Activated CD4-positive, alpha-beta T cell treated with anti-CD3 and anti-CD28 coated beads, Interleukin-2, amount 50 U/mL, for 1 hour (primary cell): Measurements from ENCODE around the gene RADX.
"Not testable (repeated sequence)": the region's sequence is repeated elsewhere in the genome, so short reads cannot be mapped to it uniquely, and the experiment has no call there.

Experiments used
- DNase-seq: peaks from one replicate; pipeline ENCODE4 v3.0.0-alpha.2; 2020

Gene RADX, protein sequence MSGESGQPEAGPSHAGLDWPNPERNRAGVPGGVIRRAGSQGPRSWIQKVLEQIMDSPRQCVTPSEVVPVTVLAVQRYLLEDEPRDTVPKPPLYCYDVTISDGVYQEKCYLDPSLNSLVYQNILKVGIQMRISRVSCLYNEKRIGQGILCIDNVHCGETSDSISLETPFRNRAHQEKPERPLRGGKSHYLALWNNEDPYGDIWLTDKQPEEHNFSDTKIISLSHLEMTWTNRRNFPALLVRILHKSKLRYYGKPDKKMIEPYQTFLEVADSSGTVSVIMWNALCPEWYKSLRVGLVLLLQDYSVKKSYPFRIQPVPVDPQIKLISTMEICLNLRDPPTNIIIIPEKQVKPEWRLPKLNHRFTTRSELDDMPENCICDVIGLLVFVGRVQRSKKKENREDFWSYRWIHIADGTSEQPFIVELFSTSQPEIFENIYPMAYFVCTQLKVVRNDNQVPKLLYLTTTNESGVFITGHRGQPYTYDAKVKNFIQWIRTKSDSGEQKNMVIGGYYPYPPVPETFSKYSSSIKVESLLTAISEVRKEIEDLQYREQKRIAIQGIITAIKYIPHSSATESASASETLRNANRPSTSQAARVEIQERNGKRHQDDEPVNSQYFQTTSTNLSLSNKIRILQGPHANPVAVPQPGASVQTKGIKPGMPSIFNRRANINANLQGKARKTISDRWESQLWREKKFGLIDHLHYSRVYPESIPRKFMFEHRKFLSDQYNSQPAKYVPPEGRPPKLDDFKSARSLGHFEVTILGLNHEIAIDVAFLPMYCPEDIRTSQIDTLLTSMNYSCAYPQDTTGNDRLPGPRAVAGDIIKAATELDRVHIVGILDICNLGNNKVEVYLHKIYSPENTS

DNA sequence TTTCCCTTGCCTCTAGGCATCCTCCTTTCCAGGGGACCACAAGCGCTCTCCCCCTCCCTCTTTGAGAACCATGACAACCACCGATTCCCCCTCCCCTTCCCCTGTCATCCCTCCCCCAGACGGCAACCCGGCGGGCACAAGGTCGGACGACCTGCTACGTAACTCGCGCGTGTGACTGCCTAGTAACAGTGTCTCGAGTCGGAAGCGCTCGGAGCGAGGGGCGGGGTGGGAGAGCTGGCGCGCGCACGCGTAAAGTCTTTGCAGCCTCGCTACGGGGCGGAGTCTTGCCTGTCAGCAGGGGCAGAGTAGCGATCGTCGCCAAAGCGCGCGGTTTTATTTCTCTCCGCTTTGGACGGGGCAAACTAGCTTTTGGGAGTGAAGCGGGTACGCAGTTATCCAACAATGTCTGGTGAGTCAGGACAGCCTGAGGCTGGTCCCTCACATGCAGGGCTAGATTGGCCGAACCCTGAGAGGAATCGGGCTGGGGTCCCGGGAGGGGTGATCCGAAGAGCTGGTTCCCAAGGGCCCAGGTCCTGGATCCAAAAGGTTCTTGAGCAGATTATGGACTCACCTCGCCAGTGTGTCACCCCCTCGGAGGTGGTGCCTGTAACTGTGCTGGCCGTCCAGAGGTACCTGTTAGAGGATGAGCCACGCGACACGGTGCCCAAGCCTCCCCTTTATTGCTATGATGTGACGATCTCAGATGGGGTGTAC lies at the start of gene RADX:
RADX (plus strand) TSS at position 300 of the 714 bp plus-strand sequence; CDS start at position 403, 103 bp downstream.
- DNase-seq, result peak; percentile 84

DNA sequence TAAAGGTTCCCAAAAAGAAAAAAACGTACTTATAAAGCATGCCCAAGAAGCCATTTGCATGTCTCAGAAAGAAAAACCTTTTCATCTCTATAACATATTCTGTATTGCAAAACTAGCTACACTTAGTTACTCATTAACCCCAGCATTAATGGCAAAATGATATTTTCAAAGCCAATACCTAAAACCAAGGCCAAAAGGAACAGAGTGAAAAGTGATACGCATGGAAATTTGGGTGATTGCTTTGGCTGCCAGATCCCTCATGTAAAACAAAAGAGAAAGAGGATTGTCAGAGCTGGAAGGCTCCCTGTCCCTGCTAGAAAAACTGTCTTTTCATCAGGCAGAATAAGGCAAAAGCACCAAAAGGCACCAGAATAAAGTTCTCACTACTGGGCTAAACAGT lies 46.8 kb upstream of the RADX start:
- no peak for DNase-seq

DNA sequence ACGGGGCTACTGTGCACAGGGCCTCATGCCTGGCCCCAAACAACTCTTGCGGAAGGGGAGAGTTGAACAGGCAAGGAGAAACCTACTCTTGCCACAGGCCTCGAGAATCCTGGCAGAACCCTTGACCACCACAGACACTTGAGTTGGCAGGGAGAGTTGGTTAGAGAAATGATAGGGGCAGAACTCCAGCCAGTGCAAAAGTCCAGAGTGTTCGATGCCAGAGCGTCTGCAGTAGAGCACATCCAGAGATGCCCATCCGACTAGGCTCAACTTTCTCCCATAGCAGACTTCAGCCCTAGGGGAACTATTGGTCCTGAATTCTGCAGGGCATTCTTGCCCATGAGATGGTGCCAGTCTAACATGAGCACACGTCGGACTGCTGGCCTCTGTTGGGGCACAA lies 45.4 kb upstream of the RADX start:
- no peak for DNase-seq

DNA sequence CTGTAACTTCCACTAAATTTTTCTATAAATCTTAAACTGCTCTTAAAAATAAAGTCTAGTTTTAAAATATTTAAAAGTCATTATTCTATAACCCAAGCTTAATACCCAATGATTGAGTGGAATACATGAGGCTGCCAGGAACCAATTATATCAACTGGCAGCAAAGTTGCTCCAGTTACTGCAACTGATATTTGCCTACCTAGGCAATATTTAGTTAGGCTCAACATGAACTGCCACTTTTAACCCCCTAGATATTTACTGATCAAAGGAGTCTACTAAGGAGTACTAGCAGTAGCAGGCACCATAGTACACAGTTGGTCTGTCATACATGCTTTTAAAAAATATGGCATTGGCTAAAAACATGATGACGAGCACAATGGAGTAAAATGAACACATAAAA lies 29.9 kb upstream of the RADX start:
- no peak for DNase-seq

DNA sequence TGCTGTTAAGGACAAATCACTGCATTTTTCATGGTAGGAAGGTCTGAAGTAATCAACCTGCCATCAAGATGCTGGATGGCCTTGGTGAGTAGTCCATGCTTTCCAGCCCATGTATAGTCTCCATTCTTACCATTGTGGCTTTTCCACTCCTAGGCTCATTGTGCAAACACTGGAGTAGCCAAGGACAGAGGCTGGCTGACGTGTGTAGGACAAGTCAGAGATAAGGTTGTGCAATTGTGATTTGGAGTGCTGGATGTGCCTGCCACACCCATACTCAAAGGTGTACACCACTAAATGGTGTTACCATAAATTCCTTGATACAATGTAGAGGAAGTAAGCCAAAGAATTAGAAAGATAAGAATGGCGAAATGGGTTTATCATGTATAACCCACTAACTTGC lies 26.3 kb upstream of the RADX start:
- no peak for DNase-seq

DNA sequence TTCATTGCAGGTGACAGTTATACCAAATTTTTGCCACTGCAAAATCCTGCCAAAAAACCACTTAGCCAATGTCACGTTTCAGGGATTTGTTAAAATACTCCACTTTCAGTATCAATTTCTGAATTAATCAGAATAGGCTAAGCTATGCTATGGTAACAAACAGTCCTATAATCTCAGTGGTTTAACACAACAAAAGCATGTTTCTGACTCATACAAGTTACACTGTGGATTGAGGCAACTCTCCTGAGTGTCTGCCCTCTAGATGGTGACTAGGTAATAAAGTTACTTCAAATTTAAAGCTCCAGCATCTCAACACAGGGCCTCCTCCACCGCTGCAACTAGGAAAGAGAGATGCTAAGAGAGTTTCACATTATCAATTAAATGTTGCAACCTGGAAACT lies 23.0 kb upstream of the RADX start:
- DNase-seq, result no peak

DNA sequence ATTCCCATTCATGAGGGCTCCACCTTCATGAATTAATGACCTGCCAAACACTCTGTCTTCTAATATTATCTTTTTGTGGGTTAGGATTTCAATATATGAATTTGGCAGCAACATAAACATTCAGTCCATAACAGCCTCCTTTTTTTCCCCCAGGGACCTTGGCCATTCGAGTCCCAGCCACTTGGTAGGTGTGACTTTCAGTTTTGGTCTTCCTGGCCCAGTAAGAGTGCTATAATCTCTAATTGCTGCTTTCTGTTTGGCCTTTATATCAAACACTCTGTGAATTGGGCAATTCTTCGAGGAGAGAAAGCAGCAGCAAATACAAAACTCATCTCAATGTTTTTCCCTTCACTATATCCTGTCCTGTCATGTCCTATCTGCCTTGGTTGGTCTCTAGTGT lies 12.4 kb upstream of the RADX start:
- no peak for DNase-seq

DNA sequence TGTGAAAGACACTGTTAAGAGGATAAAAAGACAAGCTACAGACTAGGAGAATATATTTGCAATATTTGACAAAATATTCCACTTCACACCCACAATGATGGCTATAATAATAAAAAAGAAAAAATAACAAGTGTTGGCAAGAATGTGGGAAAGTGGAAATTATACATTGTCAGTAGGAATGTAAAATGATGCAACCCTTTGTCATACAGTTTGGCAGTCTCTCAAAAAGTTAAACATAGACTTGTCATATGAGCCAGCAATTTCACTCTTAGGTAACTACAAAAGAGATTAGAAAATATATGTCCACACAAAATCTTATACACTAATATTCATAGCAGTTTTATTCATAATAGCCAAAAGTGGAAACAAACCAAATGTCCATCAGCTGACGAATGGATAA lies 5.2 kb upstream of the RADX start:
- no peak for DNase-seq

DNA sequence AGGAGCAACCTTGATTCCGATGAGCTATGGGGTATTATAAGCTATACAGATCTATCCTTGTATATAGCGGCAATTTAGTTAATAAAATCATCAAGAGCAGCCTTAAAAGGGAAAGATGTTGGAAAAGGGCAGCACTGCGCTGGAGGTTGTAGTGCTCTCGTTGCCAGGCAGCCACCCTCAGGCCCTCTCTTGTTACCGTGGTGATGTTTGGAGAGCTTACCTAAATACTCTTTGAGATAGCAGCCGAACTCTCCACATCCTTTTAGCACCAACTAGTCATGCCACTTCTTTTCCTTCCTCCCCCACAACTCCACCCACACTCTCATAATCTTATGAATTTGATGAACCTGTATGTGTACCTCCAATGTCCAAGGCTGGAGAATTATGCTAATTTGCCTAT lies 3.8 kb upstream of the RADX start:
- peak; percentile 29 for DNase-seq

DNA sequence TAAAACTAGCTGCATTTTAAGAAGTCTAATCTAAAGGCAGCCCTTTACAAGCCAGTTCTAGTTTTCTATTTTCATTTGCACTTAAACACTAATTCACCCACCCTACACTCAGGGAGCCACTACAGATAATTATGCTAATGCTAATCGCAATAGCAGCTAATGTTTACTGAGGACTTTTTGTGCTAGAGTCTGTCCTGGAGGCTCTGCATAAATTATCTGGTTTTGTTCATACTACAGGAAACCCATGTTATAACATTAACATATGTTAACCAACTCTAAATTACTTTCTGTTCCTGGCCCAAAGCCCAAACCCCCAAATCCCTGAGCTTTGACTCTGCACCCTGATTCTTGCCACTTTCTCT lies 480 bp upstream of the RADX start:
- no peak for DNase-seq

DNA sequence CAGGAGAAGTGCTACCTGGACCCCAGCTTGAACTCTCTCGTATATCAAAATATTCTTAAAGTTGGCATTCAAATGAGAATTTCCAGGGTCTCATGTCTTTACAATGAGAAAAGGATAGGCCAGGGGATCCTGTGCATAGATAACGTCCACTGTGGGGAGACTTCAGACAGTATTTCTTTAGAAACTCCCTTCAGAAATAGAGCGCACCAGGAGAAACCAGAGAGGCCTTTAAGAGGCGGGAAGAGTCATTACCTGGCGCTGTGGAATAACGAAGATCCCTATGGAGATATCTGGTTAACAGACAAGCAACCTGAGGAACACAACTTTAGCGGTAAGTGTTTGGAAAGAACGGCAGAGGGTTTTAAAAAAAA lies 600 bp downstream of the RADX start:
- no peak for DNase-seq

DNA sequence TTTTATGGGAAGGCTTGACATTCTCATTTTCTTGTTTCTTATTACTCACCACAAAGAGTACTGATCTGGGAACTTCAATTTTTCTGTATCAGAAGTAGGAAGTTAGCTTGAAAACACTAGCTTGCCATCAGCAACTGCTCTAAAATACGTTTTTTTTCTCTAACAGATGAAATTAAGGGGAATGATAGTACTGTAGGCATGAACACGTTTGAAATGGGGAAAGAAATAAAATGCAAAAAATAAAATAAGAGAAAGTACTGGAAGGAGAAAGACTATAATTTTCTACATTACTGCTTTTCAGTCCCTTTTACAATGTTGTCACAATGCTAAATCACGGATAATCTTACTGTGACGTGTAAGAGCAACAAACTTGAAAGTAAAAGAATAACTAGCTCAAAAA lies 1.5 kb downstream of the RADX start:
- no peak for DNase-seq

DNA sequence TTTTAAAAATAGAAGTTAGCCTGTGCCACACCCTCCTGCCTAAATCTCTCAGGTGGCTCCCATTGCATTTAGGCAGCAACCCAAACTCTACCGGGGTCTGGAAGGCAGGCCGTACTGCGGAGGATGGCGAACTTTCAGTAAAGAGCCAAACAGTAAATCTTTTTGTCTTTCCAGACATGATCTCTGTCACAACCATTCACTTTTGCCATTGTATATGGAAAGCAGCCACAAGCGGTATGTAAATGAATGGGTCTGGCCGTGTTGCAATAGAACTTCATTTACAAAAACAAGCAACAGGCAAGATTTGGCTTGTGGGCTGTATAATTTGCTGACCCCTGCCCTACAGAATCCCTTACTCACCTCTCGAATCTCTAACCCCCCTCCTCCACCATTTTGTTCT lies 3.3 kb downstream of the RADX start:
- DNase-seq, result no peak

DNA sequence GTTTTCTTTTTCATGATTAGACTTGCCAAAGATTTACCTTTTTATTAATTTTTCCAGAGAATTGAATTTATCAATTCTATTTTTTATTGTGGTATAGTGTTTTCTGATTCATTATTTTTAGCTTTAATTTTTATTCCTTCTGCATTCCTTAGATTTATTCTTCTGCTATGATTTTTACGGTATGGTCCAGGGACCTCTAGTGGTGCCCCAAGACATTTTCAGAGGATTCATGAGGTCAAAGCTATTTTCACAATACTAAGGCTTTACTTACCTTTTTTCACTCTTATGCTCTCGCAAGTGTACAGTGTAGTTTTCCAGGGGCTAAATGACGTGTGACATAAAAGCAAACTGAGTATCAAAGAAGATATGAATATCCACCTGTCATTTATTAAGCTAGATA lies 8.0 kb downstream of the RADX start:
- no peak for DNase-seq

DNA sequence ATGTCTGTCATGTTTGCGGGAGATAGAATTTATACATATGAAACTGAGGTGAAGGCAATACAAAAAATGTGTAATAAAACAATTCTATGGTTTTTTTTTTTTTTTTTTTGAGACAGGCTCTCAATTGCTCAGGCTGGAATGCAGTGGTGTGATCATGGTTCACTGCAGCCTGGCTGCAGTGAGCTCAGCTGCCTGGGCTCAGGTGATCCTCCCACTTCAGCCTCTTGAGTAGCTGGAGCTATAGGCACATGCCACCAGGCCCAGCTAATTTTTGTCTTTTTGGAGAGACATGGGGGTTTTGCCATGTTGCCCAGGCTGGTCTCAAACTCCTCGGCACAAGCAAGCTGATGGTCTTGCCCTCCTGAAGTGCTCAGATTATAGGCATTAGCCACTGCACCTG lies 10.1 kb downstream of the RADX start:
- DNase-seq, result no peak

DNA sequence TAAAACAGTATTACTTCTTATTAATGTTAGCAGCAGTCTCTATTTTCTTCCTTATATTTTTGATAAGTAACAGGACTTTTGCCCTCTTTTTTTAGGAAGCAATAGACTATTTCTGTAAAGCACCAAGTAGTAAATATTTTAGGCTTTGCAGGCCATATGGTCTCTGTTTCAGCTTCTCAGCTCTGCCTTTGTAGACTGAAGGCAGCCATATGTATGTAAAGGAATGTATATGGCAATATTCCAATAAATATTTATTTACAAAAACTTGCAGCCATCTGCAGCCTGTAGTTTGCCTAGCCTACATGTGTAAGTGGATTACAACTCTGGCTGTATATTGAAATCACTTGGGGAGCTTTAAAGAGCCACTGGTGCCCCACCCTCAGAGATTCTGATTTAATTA lies 15.0 kb downstream of the RADX start:
- no peak for DNase-seq

DNA sequence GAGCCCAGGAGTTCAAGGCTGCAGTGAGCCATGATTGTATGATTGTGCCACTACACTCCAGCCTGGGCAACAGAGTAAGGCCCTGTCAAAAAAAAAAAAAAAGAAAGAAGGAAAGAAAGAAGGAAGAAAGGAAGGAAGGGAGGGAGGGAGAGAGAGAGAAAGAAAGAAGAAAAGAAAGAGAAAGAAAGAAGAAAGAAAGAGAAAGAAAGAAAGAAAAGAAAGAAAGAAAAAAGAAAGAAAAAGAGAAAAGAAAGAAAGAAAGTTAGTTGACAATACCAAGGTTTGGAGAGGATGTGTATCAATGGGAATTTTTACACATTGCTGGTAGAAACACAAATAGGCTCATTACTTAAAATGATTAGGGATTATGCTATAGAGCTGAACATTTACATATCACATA lies 19.8 kb downstream of the RADX start:
- no peak for DNase-seq

DNA sequence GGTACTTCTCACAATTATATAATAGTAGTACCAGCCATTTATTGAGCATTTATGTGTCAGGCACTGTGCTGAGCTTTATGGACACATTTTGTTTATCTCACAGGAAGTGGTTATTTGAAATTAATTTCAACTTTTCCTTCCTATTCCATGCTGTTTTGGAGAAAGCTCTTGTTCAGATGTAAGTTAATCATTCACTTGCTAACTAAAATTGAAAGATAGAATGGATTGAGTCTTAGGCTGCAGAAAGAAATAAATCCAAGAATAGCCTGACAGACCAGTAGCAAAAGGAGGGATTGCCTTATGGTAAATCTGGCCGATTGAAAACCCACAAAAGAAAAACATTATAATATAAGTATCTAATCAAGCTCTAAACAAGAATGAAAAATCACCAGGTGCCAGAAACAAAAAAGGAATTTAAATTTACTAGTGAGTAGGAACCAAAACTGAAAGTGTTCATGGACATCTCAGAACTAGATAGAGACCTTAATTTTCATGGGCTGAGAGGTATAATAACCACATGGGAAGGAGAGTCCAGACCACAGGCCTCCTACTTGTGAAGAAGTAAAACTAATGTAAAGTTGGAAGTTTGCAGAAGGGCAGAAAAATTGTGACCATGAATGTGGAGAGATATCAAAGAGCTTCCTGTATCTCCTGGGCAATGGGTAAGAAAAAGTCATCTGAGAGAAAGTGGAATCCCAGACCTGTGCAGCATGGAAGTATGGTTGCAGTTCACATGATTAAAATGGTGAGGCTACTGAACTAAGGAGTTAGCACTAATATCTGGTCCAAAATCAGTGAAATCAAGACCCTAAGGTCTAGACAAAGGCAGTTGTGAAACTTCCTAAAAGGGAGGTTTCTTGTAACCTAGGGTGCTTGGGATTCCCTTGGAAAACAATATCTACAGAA lies 38.0 kb downstream of the RADX start:
- no peak for DNase-seq

DNA sequence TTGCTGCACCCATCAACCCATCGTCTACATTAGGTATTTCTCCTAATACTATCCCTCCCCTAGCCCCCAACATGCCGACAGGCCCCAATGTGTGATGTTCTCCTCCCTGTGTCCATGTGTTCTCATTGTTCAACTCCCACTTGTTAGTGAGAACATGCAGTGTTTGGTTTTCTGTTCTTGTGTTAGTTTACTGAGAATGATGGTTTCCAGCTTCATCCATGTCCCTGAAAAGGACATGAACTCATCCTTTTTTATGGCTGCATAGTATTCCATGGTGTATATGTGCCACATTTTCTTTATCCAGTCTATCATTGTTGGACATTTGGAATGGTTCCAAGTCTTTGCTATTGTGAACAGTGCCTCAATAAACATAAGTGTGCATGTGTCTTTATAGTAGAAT lies 41.8 kb downstream of the RADX start:
- not testable (repeated sequence) for DNase-seq

DNA sequence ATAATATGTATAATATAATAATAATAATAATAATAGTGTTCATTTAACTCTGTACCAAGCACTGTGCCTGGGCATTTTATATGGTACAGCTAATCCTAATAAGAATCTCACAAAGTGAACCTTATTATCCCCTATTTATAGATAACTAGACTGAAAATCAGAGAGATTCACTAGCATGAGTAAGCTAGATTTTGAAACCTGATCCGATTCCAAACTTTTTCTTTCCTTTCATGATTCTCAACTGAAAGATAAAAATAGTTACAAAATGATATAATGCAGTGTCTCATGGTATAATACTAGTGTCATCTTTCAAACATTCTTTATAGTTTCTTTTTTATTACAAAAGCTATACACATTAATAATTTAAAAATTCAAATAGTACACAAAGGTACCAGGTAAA lies 58.9 kb downstream of the RADX start:
- DNase-seq, result no peak

DNA sequence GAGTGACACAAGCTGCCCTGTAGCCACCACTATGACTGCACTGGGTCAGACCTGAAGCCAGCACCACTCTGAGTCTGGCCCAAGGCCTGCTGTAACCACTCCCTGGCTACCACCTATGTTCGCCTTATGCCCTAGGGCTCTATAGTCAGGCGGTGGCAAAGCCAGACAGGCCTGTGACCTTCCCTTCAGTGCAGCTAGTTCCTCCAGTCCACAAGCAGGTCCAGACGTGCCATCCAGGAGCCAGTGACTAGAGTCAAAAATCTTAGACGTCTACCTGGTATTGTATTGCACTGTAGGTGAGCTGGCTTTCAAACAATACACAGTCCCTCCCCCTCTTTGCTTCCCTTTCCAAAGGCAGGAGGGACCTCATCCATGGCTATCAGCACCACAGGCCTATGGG lies 60.7 kb downstream of the RADX start:
- DNase-seq, result no peak

DNA sequence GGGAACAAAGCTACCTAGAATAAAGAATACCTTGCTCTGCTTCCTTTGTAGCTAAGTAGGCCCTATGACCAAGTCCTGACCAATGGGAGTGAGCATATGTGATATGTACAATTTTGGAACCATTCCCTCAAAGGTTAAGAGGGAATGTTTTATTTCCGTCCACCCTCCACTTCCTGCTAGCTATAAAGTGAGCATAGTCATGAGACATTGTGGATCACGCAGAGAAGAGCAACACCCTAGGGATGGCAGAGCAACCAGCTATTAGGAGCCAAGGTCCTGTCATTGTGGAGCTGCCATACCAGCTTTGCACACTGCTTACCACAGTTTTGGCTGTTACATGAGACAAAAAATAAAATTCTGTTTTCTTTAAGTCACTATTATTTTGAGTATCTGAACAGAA lies 68.9 kb downstream of the RADX start:
- no peak for DNase-seq

DNA sequence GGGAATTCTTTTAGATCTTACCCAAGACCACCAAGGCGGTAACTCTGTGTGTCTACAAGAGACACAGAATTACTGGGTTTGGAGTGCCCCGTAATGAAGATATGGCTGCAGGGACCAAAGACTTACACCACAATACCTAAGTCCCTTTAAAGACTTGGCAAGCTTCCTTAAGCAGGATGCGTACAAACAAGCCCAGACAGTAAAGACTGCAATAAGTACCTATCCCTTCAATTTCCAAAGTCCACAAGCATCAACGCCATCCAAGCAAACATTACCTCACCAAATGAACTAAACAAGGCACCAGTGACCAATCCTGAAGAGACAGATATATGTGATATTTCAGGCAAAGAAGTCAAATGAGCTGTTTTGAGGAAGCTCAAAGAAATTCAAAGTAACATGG lies 72.4 kb downstream of the RADX start:
- DNase-seq, result no peak
